PFSK-1 (cell line): ENCODE data around the gene SLC24A5. TPM values are rescaled to one million over a fixed set of nuclear protein-coding genes. Genes with fewer than 3 reads are reported as not detected.

Source experiments
- FOXP2 ChIP-seq: optimal IDR thresholded peaks from 2 replicates; pipeline ENCODE3; 2011; ENCODE audit warnings: borderline replicate concordance, control low read depth, inconsistent platforms; ENCODE audit not compliant: insufficient read depth; ENCODE audit errors: extremely low read length, extremely low read depth
- POLR2AphosphoS5 ChIP-seq: IDR thresholded peaks from 2 replicates; pipeline ENCODE4 v1.6.1; 2012; ENCODE audit warnings: low read depth, mild to moderate bottlenecking, control low read depth, low read length, moderate library complexity
- REST ChIP-seq, 2 experiments: IDR thresholded peaks; 2 replicates each; pipeline versions ENCODE4 v1.6.1 to v1.8.0; 2011 to 2012; ENCODE audit warnings: low read depth in 2 of 2, low read length in 2 of 2, control low read depth in 1 of 2, inconsistent platforms in 1 of 2, mild to moderate bottlenecking in 1 of 2, moderate library complexity in 1 of 2; ENCODE audit not compliant: insufficient read depth in 1 of 2
- SIN3A ChIP-seq: IDR thresholded peaks from 2 replicates; pipeline ENCODE4 v1.6.1; 2012; ENCODE audit warnings: mild to moderate bottlenecking, low read length, moderate library complexity, borderline replicate concordance; ENCODE audit not compliant: insufficient read depth
- TAF1 ChIP-seq: IDR thresholded peaks from 2 replicates; pipeline ENCODE4 v1.6.1; 2012; ENCODE audit warnings: low read length, control low read depth, borderline replicate concordance; ENCODE audit not compliant: insufficient read depth
- polyA plus RNA-seq: library from polyadenylated mRNA; unstranded; fragments of >200 nt; gene quantifications from one replicate; pipeline ENCODE4 v1.2.1, GENCODE V29; 2012; ENCODE audit warnings: low read depth, missing spikeins; ENCODE audit not compliant: insufficient read length

The SLC24A5 gene
- polyA plus RNA-seq = not detected

GRCh38 chr15:48120745-48121144 is at the start of gene SLC24A5:
Gene SLC24A5, plus strand, starts transcription at chr15:48120990. Its CDS starts 55 bp downstream, at chr15:48121045.
- TF ChIP-seq FOXP2 (no peak), SIN3A (no peak), REST (IDR thresholded peaks at IDR 0.05; ENCODE audit: insufficient read depth in 1 of 2, low read depth in 2 of 2, low read length in 2 of 2) (no peak), POLR2AphosphoS5 (no peak), TAF1 (no peak)

GRCh38 chr15:48072941-48073340 is 47.8 kb upstream of the SLC24A5 start:
- TF ChIP-seq REST (IDR thresholded peaks at IDR 0.05; ENCODE audit: insufficient read depth in 1 of 2, low read depth in 2 of 2, low read length in 2 of 2) = no peak
- no peak for TF ChIP-seq TAF1
- no peak for TF ChIP-seq POLR2AphosphoS5
- TF ChIP-seq SIN3A = no peak
- no peak for TF ChIP-seq FOXP2

- TF ChIP-seq FOXP2 = no peak
- TF ChIP-seq SIN3A = no peak
- TF ChIP-seq POLR2AphosphoS5 = no peak
- no peak for TF ChIP-seq TAF1
Measured at GRCh38 chr15:48073881-48074280, 46.9 kb upstream of the SLC24A5 start.

- no peak for TF ChIP-seq FOXP2
- no peak for TF ChIP-seq REST (IDR thresholded peaks at IDR 0.05; ENCODE audit: insufficient read depth in 1 of 2, low read depth in 2 of 2, low read length in 2 of 2)
- TF ChIP-seq TAF1 = no peak
- no peak for TF ChIP-seq SIN3A
- no peak for TF ChIP-seq POLR2AphosphoS5
Measured at GRCh38 chr15:48076454-48076853, 44.3 kb upstream of the SLC24A5 start.

GRCh38 chr15:48077616-48078184 is 43.1 kb upstream of the SLC24A5 start:
- no peak for TF ChIP-seq REST (IDR thresholded peaks at IDR 0.05; ENCODE audit: insufficient read depth in 1 of 2, low read depth in 2 of 2, low read length in 2 of 2)
- TF ChIP-seq POLR2AphosphoS5 = no peak
- TF ChIP-seq SIN3A = no peak
- no peak for TF ChIP-seq FOXP2
- no peak for TF ChIP-seq TAF1
